GM19395 (cell line): ENCODE measurements around the gene RHOB.
"Not testable (repeated sequence)": the region's sequence is repeated elsewhere in the genome, so short reads cannot be mapped to it uniquely, and the experiment has no call there.

ENCODE experiments used
- ATAC-seq: cut with Tn5 transposase; IDR thresholded peaks from one replicate; pipeline ENCODE4 v1.9.1; 2021; ENCODE audit warnings: mild to moderate bottlenecking, moderate library complexity; ENCODE audit not compliant: unreplicated experiment

The RHOB gene

DNA sequence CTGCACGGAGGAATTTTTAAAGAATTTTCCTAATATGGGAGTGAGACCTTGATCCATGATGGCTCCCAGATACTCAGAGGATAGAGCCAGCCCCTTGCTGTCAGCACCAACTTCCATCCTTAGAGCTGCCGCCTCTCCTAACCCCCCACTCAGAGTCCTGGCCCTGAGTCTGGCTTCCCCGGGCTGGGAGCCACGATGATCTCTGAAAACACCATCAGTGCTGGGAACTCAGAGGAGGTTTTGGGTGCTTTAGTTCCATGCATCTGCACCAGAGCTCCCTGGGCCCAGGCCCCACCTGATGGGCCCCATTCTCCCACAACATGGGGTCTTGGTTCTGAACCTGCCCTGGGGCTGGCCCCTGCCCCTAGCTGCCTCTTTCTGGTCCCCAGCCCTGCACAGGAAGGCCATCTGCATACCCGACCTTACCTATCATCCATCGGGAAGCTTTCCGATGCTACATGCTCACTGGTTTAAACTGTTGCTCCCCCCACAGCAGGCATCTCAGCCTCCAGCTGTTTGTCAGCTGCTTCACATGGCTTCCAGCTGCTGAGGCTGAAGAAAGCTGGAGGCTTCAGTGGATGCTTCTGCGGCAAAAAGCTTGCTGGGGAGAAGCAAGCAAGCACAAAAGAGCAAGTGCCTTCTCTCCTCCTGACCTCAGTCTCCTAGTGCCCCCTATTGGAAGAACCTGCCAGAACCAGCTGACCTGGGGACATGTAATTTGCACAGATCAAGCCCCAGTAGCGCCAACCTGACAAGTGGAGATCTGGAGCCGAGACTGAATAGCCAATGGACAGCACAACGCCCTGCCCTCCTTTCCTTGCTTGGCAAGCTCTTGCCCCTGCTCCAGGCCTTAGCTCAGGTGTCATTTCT lies 24.2 kb upstream of the RHOB start:
- no peak for ATAC-seq

DNA sequence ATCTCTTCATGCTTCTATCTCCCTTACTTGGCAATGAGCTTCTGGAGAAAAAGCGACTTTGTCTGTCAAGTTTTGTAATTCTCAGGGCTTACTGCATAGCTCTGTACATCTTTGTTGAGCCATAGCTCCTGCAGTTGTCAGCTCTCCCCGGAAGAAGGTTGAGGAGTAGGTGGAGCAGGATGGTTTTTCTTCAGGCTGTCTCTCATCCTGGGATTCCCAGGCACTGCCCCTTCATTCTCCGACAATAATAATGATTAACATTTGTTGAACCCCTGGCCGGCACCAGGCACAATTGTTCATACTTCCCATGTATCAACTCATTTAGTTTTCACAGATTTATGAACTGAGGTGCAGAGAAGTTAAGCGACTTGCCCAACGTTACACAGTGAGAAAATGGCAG lies 23.5 kb upstream of the RHOB start:
- ATAC-seq = no peak

DNA sequence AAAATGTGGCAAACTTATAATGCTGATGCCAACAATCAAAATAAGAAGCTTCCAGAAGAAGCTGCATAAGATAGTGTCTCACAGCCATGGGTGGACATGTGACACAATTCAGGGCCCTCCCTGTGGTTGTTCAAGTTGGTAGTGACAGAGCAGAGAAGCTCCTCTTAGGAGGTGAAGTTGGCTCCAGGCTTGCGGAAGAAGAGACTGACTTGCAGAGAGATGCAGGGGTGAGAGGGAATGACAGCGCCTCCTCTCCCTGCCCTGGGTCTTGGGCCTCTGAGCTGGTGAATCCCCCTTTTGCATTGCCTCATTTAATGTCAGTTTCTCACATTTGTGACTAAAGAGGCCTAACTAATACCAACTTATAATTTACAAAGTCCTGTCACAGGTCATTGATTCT lies 23.0 kb upstream of the RHOB start:
- no peak for ATAC-seq

DNA sequence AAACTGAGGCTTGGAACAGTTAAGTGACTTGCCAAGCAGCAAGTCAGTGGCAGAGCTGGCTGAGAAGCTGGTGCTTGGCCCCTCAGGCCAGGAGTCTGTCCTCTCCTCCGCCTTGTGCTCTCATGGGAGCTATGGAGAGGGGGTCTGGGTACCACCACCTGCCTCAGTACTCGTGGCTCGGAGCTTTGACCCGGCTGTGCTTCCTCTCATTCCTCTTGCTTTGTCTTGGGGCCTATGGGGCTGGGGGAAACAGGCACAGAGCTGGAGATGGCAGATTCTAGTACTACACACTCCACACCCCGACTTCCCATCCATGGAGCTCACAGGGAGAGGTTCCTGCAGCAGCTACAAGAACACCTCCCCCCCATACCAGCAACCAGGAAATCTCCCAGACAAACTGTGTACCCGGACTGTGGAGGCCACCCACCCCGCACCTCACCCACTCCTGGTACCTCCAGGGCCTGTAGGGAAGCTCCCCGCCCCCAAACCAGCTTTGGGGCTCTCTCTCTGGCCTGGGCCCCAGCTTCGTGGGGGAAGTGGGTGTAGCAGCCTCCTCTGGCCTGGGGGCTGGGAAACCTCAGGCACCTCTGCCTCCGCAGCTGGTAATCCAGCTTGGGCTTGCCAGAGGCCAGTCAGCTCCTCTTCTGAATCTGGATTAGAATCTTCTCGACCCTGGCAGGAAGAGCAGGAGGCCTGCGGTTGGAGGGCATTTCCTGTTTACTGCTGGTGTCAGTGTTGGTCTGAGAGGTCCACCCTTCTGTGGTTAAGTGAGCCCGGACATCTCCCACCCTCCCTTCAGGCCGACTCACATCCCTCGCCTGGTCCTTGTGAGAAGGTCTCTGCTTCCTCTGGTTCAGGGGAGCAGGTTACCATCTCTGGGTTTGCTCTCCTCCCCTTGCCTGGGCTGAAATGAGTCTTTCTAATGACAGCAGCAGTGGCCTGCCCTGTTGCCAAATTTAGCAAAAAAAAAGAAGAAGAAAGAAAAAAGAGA lies 22.3 kb upstream of the RHOB start:
- ATAC-seq = peak; percentile 69

DNA sequence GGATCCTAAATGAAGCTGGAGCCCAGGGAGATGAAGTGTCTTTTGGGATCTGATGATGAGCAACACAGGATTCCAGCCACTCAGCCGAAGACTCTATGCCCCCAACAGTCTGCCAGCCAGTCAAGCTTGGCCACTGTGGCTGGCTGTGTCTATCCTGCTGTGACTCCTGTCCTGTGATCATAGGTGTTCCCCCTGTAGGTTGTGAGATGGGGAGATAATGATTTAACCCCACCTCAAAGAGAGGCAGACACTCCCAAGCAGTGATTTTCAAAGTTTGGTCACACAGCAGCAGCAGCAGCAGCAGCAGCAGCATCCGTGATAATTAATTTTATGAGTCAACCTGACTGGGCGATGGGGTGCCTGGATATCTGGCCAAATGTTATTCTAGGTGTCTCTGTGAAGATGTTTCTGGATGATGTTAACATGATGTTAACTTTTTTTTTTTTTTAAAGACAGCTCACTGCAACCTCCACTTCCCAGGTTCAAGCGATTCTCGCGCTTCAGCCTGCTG lies 21.4 kb upstream of the RHOB start:
- ATAC-seq = no peak

DNA sequence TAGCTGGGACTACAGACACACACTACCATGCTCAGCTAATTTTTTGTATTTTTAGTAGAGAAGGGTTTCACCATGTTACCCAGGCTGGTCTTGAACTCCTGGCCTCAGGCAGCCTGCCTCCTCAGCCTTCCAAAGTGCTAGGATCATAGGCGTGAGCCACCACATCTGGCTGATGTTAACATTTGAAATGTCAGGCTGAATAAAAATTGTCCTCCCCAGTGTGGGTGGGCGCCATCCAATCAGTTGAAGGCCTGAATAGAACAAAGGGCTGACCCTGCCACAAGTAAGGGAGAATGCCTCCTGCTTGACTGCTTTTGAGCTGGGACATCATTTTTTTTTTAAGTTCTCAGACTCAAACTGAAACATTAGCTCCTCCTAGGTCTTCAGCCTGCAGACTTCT lies 21.0 kb upstream of the RHOB start:
- no peak for ATAC-seq

DNA sequence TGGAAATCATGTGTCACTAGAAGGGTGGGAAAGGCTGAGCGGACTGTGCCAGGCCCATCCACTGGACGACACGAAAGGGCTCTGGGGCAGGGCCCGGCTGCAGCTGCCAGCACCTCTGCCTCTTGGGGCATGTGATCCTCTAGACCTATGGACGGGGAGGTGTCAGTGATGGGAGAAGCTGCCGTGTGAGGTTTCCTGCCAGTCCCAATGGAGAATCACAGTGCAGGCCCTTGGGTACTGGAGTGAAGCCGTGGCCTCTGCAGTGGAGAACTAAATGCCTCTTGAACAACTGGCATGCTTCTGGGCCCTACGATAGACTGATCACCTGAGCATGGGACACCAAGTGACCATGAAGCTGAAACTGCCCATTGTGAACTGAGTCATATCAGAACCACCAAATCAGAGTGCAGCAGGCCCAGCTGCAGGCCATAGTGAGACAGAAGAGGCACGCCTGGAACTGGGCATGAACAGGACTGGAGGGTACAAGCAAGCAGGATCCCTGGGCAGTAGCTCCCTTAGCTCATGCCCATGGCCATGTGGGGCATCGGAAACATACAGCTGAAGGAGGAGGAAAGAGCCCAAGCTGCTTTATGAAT lies 18.8 kb upstream of the RHOB start:
- no peak for ATAC-seq

DNA sequence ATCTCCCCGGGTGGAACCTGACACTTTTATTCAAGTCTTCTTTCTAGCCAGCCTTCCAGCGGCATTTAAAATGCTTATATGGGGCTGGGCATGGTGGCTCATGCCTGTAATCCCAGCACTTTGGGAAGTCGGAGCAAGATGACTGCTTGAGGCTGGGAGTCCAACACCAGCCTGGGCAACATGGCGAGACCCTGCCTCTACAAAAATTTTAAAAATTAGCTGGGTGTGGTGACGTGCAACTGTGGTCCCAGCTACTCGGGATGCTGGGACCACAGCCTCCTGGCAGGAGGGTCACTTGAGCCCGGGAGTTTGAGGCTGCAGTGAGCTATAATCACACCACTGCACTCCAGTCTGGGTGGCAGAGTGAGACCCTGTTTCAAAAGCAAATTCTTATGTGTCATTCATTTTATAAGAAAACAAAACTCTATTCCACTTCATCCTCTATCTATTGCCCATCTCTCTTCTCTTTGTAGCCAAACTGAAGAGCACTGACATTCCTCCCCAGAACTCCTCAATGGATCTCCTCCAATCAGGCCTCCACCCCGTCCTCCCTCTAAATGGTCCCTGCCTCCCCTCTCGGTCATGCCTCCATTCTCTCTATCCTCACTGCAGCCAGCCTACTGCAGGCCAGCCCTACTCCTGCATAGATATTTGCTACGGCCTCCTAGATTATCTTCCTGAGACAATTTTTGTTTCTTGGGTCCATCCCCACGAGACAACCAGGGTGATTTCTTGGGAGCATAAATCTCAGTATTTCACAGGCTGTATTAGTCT lies 18.0 kb upstream of the RHOB start:
- no peak for ATAC-seq

DNA sequence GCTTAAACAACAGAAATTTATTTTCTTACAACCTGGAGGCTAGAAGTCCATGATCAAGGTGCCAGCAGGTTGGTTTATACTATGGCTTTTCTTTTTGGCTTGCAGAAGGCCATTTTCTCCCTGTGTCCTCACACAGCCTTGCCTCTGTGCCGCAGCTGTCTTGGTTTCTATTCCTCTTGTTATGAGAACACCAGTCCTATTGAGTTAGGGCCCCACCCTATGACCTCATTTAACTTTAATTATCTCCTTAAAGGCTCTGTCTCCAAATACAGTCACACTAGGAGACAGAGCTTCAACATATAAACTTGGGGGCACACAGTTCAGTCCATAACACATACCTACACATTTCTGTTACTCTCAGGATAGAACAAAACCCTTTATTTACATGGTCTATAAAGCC lies 17.3 kb upstream of the RHOB start:
- peak; percentile 78 for ATAC-seq

DNA sequence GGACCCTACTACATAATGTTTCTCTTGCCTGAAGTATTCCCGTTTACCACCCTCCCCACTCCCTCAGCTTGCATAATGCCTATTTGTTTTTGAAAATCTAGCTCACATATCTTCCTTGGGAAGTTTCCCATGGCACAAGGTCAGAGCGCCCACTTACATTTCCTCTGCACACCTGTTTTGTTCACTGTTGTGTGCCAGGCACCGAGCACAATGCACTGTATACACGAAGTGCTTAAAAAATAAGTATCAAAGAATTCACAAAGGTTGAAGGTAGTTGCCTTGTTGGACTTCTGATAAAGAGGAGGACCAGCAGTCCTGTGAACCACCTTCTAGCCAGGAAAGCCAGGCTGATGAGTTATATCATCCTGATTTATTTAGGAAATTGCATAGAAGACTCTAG lies 16.8 kb upstream of the RHOB start:
- ATAC-seq = no peak

DNA sequence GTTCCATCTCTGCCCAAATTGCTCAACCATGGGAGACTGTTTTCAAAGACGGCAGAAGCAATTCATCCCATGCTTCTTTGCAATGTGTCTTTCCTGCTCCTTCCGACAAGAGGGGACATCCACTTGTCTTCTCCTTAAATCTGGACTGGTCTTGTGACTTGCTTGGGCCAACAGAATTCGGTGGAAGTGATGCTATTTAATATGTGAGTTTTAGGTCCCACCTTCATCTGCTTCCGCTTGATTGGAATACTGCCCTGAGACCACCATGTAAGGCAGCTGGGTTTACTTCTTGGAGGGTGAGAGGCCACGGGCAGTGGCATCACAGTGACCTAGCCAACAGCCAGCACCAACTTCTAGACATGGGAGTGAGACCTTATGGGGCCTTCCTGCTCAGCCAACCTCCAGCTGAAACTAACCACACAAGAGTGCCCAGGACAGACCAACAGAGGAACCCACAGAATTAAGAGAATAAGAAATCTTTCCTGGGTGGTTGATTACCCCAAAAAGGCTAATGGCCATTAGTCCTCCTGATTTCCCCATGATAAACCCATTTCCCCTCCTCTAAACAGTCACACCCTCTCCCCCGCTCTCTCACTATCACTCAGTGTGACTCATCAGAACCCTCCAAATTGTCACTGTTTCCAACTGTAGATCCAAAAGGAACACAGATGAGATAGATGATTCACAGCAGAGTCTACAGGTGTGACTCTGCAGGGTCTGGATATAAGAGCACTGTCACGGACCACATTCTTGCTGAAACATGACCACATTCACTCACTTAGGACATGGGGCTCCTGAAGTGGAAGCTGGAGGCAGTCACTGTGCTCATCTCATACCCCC lies 16.2 kb upstream of the RHOB start:
- ATAC-seq = peak; percentile 41

DNA sequence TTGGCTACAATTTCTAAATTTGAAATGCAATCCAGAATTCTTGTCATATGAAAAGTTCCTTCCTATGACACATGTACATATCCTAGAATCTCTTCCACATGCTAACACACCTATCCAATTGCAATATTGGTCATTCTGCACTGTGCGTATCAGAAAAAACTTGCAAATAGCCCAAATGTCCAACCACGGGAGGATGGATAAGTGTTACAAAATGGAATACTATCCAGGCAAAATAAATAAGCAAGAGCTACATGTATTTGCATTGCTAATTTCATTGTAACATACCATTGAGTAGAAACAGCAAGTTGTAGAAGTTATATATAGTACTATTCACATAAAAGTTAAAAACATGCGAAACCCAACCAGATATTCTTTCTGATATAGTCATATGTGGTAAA lies 15.6 kb upstream of the RHOB start:
- no peak for ATAC-seq

DNA sequence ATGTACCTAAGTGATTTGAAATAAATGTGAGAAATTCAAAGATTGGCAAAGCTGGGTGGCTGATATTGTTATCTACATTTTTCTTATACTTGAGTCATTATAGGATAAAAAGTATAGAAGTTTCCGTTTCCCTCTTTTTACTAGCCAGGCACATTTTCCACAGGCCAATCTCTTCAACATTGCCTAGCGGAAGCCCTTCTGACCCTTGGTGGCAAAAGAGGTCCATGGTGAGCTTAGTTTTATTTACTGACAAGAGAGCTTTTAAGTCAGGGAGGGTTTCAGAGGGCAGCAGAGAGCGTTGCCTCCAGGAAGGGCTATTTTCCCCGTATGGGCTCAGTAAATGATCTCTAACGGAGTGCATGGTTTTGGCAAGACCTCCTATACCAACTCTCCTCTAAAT lies 15.1 kb upstream of the RHOB start:
- ATAC-seq = no peak

DNA sequence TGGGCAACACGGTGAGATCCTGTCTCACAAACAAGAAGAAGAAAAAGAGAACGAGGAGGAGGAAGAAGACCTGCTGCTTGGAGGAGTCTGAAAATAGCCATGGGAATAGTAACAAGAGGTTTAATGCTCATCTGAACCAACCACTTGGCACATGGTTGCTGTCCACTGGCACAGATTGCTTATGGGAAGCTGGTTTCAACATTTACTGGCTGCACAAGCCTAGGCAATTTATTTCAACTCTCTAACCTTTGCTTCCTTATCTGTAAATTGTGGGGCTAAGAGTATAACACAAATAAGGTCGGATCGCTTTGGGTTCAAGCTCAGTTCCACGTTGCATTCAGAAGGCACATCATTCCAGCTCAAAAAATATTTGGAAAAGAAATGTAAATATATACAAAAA lies 14.2 kb upstream of the RHOB start:
- no peak for ATAC-seq

DNA sequence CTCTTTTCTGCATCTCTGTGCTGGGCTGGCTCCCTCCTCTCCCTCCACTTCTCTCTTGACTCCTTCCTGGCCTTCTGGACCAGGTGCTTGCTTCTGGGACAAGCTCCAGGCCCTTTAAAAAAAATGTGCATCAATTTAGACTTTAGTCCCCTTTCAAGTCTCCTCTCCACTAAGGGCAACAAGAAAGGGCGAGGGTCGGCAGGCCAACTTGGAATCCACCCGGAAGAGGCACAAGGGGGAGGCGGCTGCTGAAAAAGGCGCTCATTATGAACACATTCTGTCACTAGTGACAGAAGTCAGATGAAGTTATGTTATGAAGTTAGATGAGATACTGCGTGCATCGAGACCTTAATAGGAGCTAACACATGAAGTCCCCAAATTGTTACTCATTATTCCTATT lies 13.6 kb upstream of the RHOB start:
- no peak for ATAC-seq

DNA sequence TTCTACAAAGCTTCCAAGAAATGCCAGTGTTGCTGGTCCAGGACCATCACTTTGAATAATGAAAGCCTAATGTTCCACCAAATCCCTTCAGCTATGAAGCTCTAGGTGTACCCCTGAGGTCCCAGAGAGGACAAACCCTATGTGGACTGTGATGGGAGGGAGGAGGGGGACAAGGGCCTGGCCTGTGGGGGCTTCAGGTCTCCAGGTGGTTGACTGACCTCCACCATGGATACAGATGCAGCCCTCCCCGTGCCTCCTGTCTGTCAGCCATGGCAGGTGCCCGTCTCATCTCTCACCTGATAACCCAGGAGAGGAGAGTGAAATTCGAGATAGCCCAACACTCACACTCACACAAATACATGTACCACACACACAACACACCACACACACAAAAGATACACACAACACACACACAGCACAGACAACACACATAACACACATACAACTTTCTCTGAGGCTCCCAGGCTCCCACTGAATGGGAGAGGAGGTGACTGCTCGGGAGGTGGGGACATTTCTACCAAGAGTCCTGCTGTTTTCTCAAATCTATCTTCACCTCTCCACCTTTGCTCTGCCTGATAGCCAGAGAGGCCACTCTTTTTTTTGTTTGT lies 12.8 kb upstream of the RHOB start:
- no peak for ATAC-seq

DNA sequence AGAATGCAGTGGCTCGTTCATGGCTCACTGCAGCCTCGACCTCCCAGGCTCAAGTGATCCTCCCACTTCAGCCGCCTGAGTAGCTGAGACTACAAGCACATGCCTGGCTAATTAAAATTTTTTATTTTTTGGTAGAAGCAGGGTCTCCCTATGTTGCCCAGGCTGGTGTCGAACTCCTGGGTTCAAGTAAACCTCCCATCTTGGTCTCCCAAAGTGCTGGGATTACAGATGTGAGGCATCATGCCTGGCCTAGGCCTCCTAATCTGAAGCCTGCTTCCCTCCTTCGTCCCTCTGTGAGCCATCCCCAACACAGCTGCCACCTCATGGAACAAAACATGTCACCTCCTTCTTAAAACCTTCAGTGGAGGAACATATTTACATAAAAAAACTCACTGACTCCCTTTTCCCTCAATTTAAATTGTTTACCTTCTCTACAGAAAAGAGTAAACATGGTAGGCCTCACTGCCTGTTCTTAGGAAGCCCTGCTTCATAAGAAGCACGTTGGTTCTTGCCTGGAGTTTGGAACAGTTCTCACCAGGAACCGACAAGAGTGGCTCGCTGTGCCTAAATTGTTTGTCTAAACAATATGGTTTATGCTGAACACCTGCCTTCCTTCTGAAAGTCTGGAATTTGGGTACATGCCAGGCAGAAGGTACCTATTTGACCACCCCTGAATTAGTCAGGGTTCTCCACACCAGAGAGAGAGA lies 12.1 kb upstream of the RHOB start:
- ATAC-seq = no peak

DNA sequence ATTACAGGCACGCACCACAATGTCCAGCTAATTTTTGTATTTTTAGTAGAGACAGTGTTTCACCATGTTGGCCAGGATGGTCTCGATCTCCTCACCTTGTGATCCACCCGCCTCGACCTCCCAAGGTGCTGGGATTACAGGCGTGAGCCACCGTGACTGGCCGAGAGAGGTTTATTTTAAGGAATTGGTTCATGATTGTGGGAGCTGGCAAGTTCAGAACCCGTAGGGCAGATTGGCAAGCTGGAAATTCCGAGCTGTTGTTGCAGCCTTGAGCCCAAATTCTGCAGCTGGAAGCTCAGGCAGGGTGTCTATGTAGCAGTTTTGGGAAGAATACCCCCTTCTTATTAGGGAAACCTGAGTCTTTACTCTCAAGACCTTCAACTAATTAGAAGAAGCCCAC lies 11.4 kb upstream of the RHOB start:
- not testable (repeated sequence) for ATAC-seq
